Activated CD4-positive, alpha-beta T cell treated with anti-CD3 and anti-CD28 coated beads, Interleukin-2, Interleukin-6, amounts not matched to agents 100 ng/mL and 50 ng/mL, durations not matched to agents 16 hours and 8 hours (primary cell): ENCODE results near the gene GABRB3.

Experiments used
- DNase-seq: peaks from one replicate; pipeline ENCODE4 v3.0.0-alpha.2; 2020

The GABRB3 gene

DNA sequence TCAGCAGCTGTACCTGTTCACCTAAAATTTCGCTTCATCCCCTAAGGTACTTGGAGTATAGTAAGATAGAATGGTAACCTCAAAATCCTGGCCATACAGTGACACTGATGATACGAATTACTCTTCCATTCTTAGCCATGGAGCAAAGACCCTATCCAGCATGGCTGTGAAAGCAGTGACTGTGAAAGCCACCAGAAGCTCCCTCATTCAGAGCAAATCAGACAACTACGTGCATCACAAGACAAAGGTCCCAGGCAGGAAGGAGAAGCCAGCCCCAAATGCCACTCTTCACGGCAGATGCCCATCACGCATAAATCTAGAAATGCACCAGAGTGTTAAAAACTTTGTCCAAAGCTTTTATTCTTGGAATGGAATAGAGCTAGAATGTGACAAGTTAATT, 99.4 kb downstream of the GABRB3 start:
- no peak for DNase-seq

GRCh38 chr15:26670116-26670515, 102.8 kb downstream of the GABRB3 start:
- DNase-seq, result no peak

DNA sequence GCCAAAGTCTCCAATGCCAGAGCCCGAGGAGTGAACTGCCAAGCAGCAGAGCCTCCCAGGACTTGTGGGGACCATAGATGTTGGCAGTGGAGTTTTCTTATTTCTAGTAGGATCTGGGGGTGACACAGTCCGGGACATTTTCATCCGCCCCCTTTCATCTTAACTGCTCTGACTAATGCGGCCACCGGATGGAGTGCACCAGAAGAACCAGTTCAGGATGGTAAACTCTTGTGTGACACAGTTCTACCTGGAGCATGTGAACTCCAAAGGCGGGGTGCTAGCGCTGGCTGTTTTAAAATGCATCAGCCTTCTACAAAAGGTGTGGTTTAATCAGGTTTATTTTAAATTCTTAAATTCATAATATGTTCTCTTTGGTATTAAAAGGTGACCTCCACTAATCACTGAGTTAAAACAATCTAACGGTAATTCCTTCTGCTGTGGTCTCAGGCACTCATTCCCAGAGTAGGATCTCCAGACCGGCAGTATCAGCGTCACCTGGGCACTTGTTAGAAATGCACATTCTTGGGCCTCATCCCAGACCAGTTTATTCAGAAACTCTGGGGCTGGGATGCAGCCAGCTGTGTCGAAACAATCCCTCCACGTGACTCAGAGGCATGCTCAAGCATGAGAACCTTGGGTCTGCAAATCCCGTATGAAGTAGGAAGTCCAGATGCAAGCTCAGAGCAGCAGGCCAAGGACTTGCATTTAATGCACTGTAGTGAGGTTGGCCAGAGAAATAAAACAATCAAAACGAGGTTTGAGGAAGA, 105.5 kb downstream of the GABRB3 start:
- DNase-seq, result no peak

- DNase-seq, result no peak
Observed at GRCh38 chr15:26665957-26666791, 106.7 kb downstream of the GABRB3 start.

DNA sequence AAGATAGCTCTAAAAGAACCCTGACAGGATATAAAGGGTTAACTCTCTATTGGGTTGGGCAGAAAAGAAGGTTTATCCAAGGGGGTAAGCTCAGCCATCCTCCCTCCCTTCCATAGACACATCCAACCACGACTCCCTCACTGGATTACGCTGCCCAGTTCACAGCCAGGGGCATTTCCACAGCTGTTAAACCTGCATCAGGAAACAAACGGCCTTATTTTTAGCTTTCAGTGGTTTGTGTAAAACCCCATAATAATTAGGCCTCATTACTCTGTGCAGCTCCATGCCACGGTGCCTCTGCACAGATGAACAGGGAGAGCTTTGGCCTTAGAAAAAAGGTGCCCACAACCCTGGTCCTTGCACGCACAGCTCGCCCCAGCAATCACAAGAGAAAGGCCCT, 110.6 kb downstream of the GABRB3 start:
- no peak for DNase-seq

DNA sequence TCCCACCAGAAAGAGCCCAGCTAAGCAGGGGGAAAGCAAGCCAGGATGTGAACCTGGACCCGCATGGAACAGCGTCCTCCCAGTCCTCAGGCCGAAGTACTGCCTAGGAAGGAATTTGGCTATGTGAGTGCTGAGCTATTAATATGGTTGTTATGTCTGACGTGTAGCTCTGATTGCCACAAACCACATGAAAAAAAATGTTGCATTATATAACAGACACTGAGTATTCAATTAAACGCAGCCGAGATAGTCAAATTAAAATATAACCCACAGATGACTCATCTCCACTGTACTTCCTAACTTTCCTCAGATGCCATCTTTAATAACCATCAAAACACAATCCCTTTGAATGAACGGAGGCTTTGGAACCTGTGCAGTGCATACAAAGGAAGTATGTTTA, 111.1 kb downstream of the GABRB3 start:
- no peak for DNase-seq

GRCh38 chr15:26661107-26661506, 111.8 kb downstream of the GABRB3 start:
- DNase-seq, result no peak

GRCh38 chr15:26660241-26660640, 112.6 kb downstream of the GABRB3 start:
- no peak for DNase-seq

GRCh38 chr15:26658290-26658689, 114.6 kb downstream of the GABRB3 start:
- DNase-seq, result no peak

DNA sequence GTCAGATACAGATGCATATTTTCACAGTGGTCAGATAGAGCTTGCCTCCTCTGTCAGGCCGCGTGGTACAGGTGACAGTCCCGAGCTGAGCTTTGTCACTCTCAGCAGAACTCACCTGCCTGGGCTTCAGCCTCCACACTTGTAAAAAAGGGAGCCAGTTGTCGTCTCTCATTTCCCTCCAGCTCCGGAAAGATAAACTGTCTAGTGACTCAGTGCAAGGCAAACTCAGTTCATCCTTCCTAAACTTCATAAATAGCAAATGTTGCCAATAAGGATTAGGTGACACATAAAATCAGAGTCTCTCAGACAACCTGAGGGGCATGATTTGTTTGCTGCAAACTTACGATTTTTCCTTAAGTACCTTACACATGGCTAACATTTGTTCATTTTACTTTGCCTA, 116.8 kb downstream of the GABRB3 start:
- DNase-seq, result no peak

DNA sequence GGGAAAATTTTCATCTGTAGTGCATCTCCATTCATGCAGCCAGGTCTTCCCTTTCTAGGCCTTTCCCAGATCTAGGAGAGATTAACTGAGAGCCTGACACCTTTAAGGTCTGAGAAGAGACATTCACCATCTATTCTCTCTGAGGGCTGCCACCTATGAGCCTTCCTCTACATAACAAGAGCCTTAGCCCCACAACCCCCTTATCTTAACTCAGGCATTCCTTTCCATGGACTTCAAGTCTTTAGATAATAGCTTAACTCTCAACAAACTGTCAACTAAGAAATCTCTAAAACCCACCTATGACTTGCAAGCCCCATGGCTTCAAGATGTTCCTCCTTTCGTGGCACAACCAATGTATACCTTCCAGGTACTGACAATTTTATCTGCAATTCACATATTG, 121.0 kb downstream of the GABRB3 start:
- DNase-seq, result no peak

DNA sequence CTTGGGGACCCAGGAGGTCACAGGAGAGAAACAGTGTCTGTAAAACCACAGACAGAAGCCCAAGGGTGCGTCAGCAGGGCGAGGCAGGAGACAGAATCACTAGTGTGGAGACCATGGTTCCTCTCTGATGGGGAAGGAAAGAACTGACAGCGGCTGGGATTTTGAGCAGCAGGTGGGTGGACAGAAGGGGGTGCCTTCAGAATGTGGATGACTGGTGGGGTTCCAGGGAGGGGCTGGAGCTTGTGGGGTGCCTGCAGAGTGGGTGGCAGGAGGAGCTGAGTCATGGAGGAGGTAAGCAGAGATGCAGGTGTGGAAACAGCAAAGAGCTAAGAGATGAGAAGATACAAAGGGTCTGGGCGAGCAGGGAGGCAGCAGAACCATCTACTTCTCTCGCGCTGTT, 124.2 kb downstream of the GABRB3 start:
- no peak for DNase-seq

DNA sequence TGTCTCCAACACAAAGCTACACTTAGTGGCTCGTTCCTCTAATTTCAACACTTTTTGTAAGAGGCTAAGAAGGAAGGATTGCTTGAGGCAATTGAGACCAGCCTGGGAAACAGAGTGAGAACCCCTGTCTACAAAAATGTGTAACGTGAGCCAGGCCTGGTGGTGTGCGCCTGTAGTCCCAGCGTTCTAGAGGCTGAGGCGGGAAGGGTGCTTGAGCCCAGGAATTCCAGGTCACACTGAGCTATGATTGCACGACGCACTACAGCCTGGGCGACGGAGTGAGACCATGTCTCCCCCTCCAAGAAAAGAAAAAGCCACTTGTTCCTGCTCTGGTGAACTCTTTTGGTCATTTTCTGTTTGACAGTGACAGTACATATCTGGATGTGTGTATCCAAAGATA, 127.9 kb downstream of the GABRB3 start:
- DNase-seq, result no peak

GRCh38 chr15:26641144-26641543, 131.7 kb downstream of the GABRB3 start:
- no peak for DNase-seq

- DNase-seq, result no peak
Observed at GRCh38 chr15:26640601-26641000, 132.3 kb downstream of the GABRB3 start.

GRCh38 chr15:26639966-26640365, 132.9 kb downstream of the GABRB3 start:
- DNase-seq, result no peak

DNA sequence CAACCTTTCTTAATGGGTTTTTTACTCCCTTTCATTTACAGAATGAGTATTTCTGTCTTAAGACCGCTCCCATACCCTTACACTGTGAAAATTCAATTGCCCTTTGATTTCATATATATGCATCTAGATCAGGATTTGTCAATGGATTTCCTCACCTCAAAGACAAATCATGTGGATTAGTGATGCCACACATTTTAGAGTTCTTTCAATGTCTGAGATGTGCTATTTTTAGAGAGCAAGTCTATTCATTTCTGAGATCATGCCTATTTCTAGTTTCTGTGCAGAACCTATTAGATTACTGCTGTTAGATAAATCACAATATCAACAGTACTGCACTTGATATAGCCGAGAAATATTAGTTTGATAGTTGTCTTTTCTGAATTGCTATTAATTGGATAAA, 137.3 kb downstream of the GABRB3 start:
- DNase-seq, result no peak

DNA sequence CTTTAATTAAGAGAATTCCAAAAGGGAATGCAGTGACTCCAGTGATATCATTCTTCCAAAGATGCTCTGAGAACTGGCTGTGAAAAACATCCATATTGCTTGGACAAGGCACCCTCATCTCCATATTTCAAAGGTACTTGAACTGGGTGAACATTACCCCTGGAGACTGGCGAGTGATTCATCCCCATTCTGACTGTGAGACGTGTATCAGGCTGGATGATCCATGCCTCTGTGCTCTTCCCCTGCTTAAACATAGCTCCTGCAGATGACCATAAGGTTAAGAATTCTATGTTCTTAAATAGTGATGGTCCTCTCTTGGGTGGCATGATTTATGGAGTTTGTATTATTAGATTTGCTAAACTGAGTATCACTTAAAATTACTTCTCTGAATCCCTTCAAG, 137.8 kb downstream of the GABRB3 start:
- no peak for DNase-seq

DNA sequence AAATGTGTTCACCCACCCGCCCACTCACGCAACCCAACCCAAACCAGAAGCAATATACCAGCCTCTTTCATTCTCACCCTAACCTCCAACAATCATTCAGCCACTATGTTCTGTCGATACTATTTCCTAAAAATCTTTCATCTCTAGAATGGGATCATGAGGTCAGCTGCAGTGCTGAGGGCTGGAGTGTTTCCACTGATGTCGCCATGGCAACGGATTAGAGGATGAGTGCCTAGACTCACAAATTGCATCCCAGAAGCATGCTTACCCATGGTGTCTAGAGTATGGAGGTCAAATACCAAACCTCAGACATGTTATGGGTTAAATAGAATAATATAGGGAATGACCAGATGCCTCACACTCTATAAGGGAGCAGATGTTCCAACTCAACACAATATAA, 138.5 kb downstream of the GABRB3 start:
- no peak for DNase-seq

DNA sequence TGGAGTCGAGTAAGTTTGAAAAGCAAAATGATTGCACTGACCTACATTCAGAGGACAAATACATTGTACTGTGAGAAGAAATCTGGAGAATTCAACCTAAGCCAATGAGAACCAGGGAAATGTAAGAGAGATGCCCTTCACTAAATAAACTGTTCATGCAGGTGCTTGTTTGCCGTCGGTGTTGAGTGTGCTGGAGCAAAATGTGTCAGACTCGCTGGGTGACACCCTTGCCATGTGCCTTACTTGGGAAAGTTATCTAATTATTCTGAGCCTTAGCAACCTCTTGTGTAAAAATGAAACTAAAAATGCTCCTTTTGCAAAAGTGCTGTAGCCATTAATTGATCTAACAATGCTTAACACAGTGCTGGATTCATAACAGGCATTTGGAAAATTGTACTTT, 140.4 kb downstream of the GABRB3 start:
- DNase-seq, result no peak

DNA sequence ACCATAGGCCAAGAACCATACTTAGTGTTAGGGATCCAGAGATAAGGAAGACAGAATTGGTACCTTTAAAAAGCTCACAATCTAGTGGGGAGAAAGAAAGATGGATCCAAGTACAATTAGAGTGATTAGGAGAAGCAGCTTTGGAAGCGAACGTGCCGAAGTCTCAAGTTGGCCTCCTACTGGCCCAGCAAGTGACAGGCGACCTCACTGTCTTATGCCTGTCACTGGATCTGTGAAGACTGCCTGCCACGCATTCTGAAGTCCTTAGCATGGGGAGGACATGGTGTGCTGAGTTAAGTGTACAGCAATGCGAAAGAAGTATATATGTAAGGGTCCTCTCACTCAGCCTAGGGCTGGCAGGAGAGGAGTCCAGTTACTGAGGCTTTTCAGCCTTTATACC, 141.0 kb downstream of the GABRB3 start:
- no peak for DNase-seq

GRCh38 chr15:26630857-26631256, 142.0 kb downstream of the GABRB3 start:
- no peak for DNase-seq

- DNase-seq, result no peak
Observed at GRCh38 chr15:26628879-26629529, 143.9 kb downstream of the GABRB3 start.

DNA sequence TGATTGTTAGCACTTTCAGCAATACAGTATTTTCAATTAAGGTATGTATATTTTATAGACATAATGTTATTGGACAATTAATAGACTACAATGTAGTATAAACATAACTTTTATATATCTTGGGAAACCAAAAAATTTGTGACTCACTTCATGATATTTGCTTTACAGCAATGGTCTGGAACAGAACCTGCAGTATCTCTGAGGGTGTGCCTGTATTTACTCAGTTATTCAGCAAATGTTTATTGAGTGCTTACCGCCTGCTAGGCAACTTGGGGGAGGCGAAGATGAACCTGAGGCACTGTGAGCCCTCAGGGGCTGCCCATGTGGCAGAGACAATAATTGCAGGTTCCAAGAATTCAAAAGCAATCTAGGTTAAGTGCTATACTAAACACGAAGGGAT, 144.8 kb downstream of the GABRB3 start:
- DNase-seq, result no peak
